IMR-90 (cell line): ENCODE measurements around the gene STAB1. TPM values are rescaled to one million over a fixed set of nuclear protein-coding genes. Genes with fewer than 3 reads are reported as not detected.
A peak's percentile ranks its signal among the peaks of the same experiment; 100 is the strongest.

Source experiments
- ATAC-seq: fragments of 200-7000 bp; cut with Tn5 transposase; 2 replicates; pipeline ENCODE4 v1.9.1; 2020; ENCODE audit warnings: low read depth, mild to moderate bottlenecking, moderate library complexity
- BruUV-seq: library from RNA; stranded (reverse); fragments of 400-500 nt; replicated peaks from 2 replicates; lab custom pipeline; 2021; lab: Mats Ljungman, UMichigan
- CTCF ChIA-PET: fragments of 300-600 bp; formaldehyde crosslinking; extraction: SDS; loops from one replicate; lab custom pipeline; 2021; ENCODE audit warnings: antibody characterized with exemption; lab: Yijun Ruan, JAX
- POLR2A ChIA-PET: fragments of 300-600 bp; sonication (Branson Sonifier 250); formaldehyde crosslinking; loops from one replicate; lab custom pipeline; 2022; ENCODE audit warnings: antibody characterized with exemption; ENCODE audit not compliant: unreplicated experiment; lab: Charles Lee
- DNase-seq: peaks from one replicate; pipeline ENCODE4 v3.0.0; 2013
- H2AFZ ChIP-seq: replicated peaks from 2 replicates; pipeline ENCODE3; 2013; ENCODE audit warnings: low read length, mild to moderate bottlenecking; ENCODE audit not compliant: poor library complexity
- H2AK5ac ChIP-seq: 2 replicates; pipeline ENCODE4 v1.6.1; 2013; ENCODE audit warnings: low read depth, low read length, inconsistent platforms
- H2AK9ac ChIP-seq: replicated peaks from 2 replicates; pipeline ENCODE3; 2013; ENCODE audit warnings: mild to moderate bottlenecking, low read depth, low read length, moderate library complexity; ENCODE audit not compliant: poor library complexity
- H2BK120ac ChIP-seq: 2 replicates; pipeline ENCODE4 v1.6.1; 2013; ENCODE audit warnings: low read depth, low read length, inconsistent platforms
- H2BK15ac ChIP-seq: 3 replicates; pipeline ENCODE4 v1.6.1; 2013; ENCODE audit warnings: low read depth, low read length, inconsistent platforms
- H2BK20ac ChIP-seq: 2 replicates; pipeline ENCODE4 v1.6.1; 2013; ENCODE audit warnings: low read depth, mild to moderate bottlenecking, inconsistent platforms, low read length, moderate library complexity
- H2BK5ac ChIP-seq: 2 replicates; pipeline ENCODE4 v1.6.1; 2013; ENCODE audit warnings: mild to moderate bottlenecking, low read depth, low read length, inconsistent platforms; ENCODE audit not compliant: poor library complexity, severe bottlenecking
- H3K14ac ChIP-seq: replicated peaks from 2 replicates; pipeline ENCODE4 v1.6.1; 2013; ENCODE audit warnings: low read depth, low read length, inconsistent platforms
- H3K18ac ChIP-seq: 2 replicates; pipeline ENCODE4 v1.6.1; 2013; ENCODE audit warnings: low read depth, low read length, control low read depth
- H3K23ac ChIP-seq: 2 replicates; pipeline ENCODE4 v1.6.1; 2013; ENCODE audit warnings: low read depth, low read length, inconsistent platforms
- H3K27ac ChIP-seq: 2 replicates; pipeline ENCODE4 v1.5.1; 2013; ENCODE audit warnings: mild to moderate bottlenecking, control low read depth, low read length; ENCODE audit not compliant: insufficient read depth
- H3K27me3 ChIP-seq: 2 replicates; pipeline ENCODE4 v1.6.1; 2013; ENCODE audit warnings: low read length; ENCODE audit not compliant: control insufficient read depth, insufficient read depth
- H3K36me3 ChIP-seq: 2 replicates; pipeline ENCODE4 v1.6.1; 2013; ENCODE audit warnings: low read length, mixed read lengths; ENCODE audit not compliant: control insufficient read depth, insufficient read depth
- H3K4ac ChIP-seq: 2 replicates; pipeline ENCODE4 v1.6.1; 2013; ENCODE audit warnings: low read depth, low read length, inconsistent platforms
- H3K4me1 ChIP-seq: 2 replicates; pipeline ENCODE4 v1.6.1; 2013; ENCODE audit warnings: low read length, mixed read lengths; ENCODE audit not compliant: control insufficient read depth, insufficient read depth
- H3K4me2 ChIP-seq: 2 replicates; pipeline ENCODE4 v1.6.1; 2013; ENCODE audit warnings: low read depth, mild to moderate bottlenecking, control low read depth, low read length, moderate library complexity
- H3K4me3 ChIP-seq: 2 replicates; pipeline ENCODE4 v1.5.1; 2013; ENCODE audit warnings: low read depth, mild to moderate bottlenecking, control low read depth, low read length, moderate library complexity; ENCODE audit not compliant: insufficient read depth
- H3K56ac ChIP-seq: 2 replicates; pipeline ENCODE4 v1.6.1; 2013; ENCODE audit warnings: low read length, inconsistent platforms; ENCODE audit not compliant: insufficient read depth; ENCODE audit errors: extremely low read depth
- H3K79me1 ChIP-seq, 2 experiments: 2 replicates each; pipeline ENCODE4 v1.6.1; 2013; ENCODE audit warnings: low read length in 2 of 2, inconsistent platforms in 1 of 2, low read depth in 1 of 2
- H3K9ac ChIP-seq: 2 replicates; pipeline ENCODE4 v1.6.1; 2013; ENCODE audit warnings: low read depth, low read length, control low read depth
- H3K9me1 ChIP-seq: 2 replicates; pipeline ENCODE4 v1.6.1; 2013; ENCODE audit warnings: low read length, inconsistent platforms; ENCODE audit not compliant: insufficient read depth
- H3K9me3 ChIP-seq: 2 replicates; pipeline ENCODE4 v1.6.1; 2013; ENCODE audit warnings: low read length; ENCODE audit not compliant: control insufficient read depth, insufficient read depth
- H4K20me1 ChIP-seq: 2 replicates; pipeline ENCODE4 v1.6.1; 2013; ENCODE audit warnings: low read length, inconsistent platforms; ENCODE audit not compliant: insufficient read depth
- H4K5ac ChIP-seq: 2 replicates; pipeline ENCODE4 v1.6.1; 2013; ENCODE audit warnings: mild to moderate bottlenecking, low read depth, low read length, control low read depth
- H4K8ac ChIP-seq, 2 experiments: 2 replicates each; pipeline ENCODE4 v1.6.1; 2013; ENCODE audit warnings: low read depth in 2 of 2, low read length in 2 of 2, control low read depth in 1 of 2, inconsistent platforms in 1 of 2
- H4K91ac ChIP-seq: 2 replicates; pipeline ENCODE4 v1.6.1; 2013; ENCODE audit warnings: low read depth, low read length, inconsistent platforms; ENCODE audit not compliant: insufficient read depth
- BHLHE40 ChIP-seq: fragments of 150-350 bp; IDR thresholded peaks from 2 replicates; pipeline ENCODE4 v1.6.1; 2016; ENCODE audit warnings: mild to moderate bottlenecking, low read depth, low read length
- CEBPB ChIP-seq: IDR thresholded peaks from 2 replicates; pipeline ENCODE4 v1.6.1; 2012; ENCODE audit warnings: low read depth, low read length, improper control_type of control experiment
- CHD1 ChIP-seq: IDR thresholded peaks from 2 replicates; pipeline ENCODE4 v1.6.1; 2012; ENCODE audit warnings: low read depth, low read length, improper control_type of control experiment
- ELK1 ChIP-seq: fragments of 150-350 bp; IDR thresholded peaks from 2 replicates; pipeline ENCODE4 v1.6.1; 2016; ENCODE audit warnings: low read depth, mild to moderate bottlenecking, low read length, moderate library complexity, borderline replicate concordance
- FOS ChIP-seq: fragments of 150-350 bp; IDR thresholded peaks from 2 replicates; pipeline ENCODE4 v1.6.1; 2016; ENCODE audit warnings: low read depth, low read length
- MAFK ChIP-seq: IDR thresholded peaks from 2 replicates; pipeline ENCODE4 v1.6.1; 2012; ENCODE audit warnings: low read depth, low read length, improper control_type of control experiment
- MAZ ChIP-seq: IDR thresholded peaks from 2 replicates; pipeline ENCODE4 v1.6.1; 2012; ENCODE audit warnings: low read depth, mild to moderate bottlenecking, low read length, improper control_type of control experiment, moderate library complexity, borderline replicate concordance
- MXI1 ChIP-seq: IDR thresholded peaks from 2 replicates; pipeline ENCODE4 v1.6.1; 2012; ENCODE audit warnings: low read depth, mild to moderate bottlenecking, low read length, moderate library complexity, borderline replicate concordance
- NFE2L2 ChIP-seq: fragments of 150-350 bp; IDR thresholded peaks from 2 replicates; pipeline ENCODE4 v1.6.1; 2016; ENCODE audit warnings: low read depth, mild to moderate bottlenecking, low read length
- POLR2A ChIP-seq: IDR thresholded peaks from 2 replicates; pipeline ENCODE4 v1.6.1; 2012; ENCODE audit warnings: mild to moderate bottlenecking, low read depth, low read length
- RAD21 ChIP-seq: IDR thresholded peaks from 2 replicates; pipeline ENCODE4 v1.6.1; 2012; ENCODE audit warnings: low read length, improper control_type of control experiment
- RCOR1 ChIP-seq: IDR thresholded peaks from 2 replicates; pipeline ENCODE4 v1.6.1; 2012; ENCODE audit warnings: mild to moderate bottlenecking, low read length, improper control_type of control experiment; ENCODE audit not compliant: insufficient replicate concordance
- RFX5 ChIP-seq: IDR thresholded peaks from 2 replicates; pipeline ENCODE4 v1.8.0; 2012; ENCODE audit warnings: low read depth, mild to moderate bottlenecking, low read length, moderate library complexity
- SMC3 ChIP-seq: fragments of 150-350 bp; IDR thresholded peaks from 2 replicates; pipeline ENCODE4 v1.6.1; 2016; ENCODE audit warnings: low read depth, mild to moderate bottlenecking, antibody characterized with exemption, low read length, moderate library complexity
- USF2 ChIP-seq: fragments of 150-350 bp; IDR thresholded peaks from 2 replicates; pipeline ENCODE4 v1.6.1; 2017; ENCODE audit warnings: mild to moderate bottlenecking, antibody characterized with exemption, low read length, low read depth
- WGBS, 2 experiments: methylation state at CpG; one replicate each; pipeline versions ENCODE4 v1.1.5 to v1.1.7; 2013; ENCODE audit warnings: missing lambda C conversion rate in 2 of 2; ENCODE audit not compliant: insufficient read length in 1 of 2; ENCODE audit errors: extremely low coverage in 2 of 2; 5-methylcytosine and 5-hydroxymethylcytosine counted together
- dilution Hi-C: fragments of 300-500 bp; cut with HindIII; formaldehyde crosslinking; loops from one replicate; pipeline ENCODE4 v1.14.3; 2018; ENCODE audit warnings: low sequenced_read_pairs; ENCODE audit not compliant: unreplicated experiment
- in situ Hi-C: fragments of 300-500 bp; cut with MboI; formaldehyde crosslinking; loops from 3 replicates; pipeline ENCODE4 v1.14.3; 2019; ENCODE audit warnings: low sequenced_read_pairs, inconsistent platforms, mixed read lengths
- intact Hi-C: fragments of 100-400 bp; cut with micrococcal nuclease; formaldehyde crosslinking; loops from 2 replicates; pipeline ENCODE4 v1.10.0; 2022
- polyA plus RNA-seq, 3 experiments: library from polyadenylated mRNA; depleted of rRNA; stranded (reverse); fragments of >200 nt; gene quantifications; 2 replicates each; pipeline ENCODE4 v1.2.3, GENCODE V29; 2012; ENCODE audit warnings: low replicate concordance in 1 of 3
- total RNA-seq: library from RNA; depleted of rRNA; stranded (reverse); fragments of >200 nt; gene quantifications from 2 replicates; pipeline ENCODE4 v1.2.3, GENCODE V29; 2012

The STAB1 gene
- total and polyA plus RNA-seq, 2 of the 4 experiments (the other 2 are of a cell fraction): not detected

GRCh38 chr3:52507359-52507758, 12.2 kb downstream of the STAB1 start:
- Histone ChIP-seq H2BK20ac (no peak overlapping the region), H3K4ac (no peak overlapping the region), H4K5ac (no peak overlapping the region), H3K14ac (no peak overlapping the region), H2BK15ac (no peak overlapping the region), H2BK120ac (no peak overlapping the region), H4K8ac (no peak overlapping the region), H2AK9ac (peak overlapping the region; percentile 91), H3K9me1 (peaks cover 7% of the 10 kb centered on the region; the same call in 1 of the 2 replicates), H3K9me3 (no peaks in the 10 kb centered on the region), H3K23ac (no peak overlapping the region), H3K36me3 (no peaks in the 10 kb centered on the region), H2AK5ac (peak overlapping the region; percentile 39), H4K20me1 (no peaks in the 10 kb centered on the region; the same call in none of the 2 replicates), H3K9ac (no peak overlapping the region), H3K18ac (no peak overlapping the region), H2AFZ (peak overlapping the region; percentile 51), H3K4me2 (no peak overlapping the region), H3K27me3 (peaks cover 28% of the 10 kb centered on the region), H3K79me1 (no peaks in the 10 kb centered on the region), H3K4me3 (no peak overlapping the region), H3K27ac (no peak overlapping the region), H2BK5ac (no peak overlapping the region), H3K56ac (no peak overlapping the region), H4K91ac (no peak overlapping the region), H3K4me1 (peaks cover 3% of the 10 kb centered on the region; the same call in 1 of the 2 replicates)
- WGBS, 2 experiments: 78% methylated on average over 1 of the region's 5 CpGs; no CpG with 5 or more reads in 1 of the 2 experiments
- DNase-seq (peak; percentile 61), ATAC-seq (peak; percentile 89)
- intact Hi-C loops (no loop called here), in situ Hi-C loops (no loop called here), dilution Hi-C loops (no loop called here)
- BruUV-seq: no TSS peak
- TF ChIP-seq USF2: peak; percentile 76
- TF ChIP-seq POLR2A: no peak
- TF ChIP-seq CHD1: no peak
- TF ChIP-seq MAFK: no peak
- TF ChIP-seq SMC3: no peak
- TF ChIP-seq NFE2L2: no peak
- no peak for TF ChIP-seq RCOR1
- 0 out of 2 replicates have a peak, but pooled peaks have one; percentile 24 for TF ChIP-seq MXI1
- TF ChIP-seq MAZ: peak; percentile 56; the same call in 1 of the 2 replicates
- TF ChIP-seq BHLHE40: peak; percentile 79
- no peak for TF ChIP-seq ELK1
- TF ChIP-seq FOS: no peak
- TF ChIP-seq RFX5: no peak
- TF ChIP-seq RAD21: no peak
- TF ChIP-seq CEBPB: no peak
- ChIA-PET POLR2A (no interaction called here), CTCF (no interaction called here)
